ENCODE measurements around the gene FAM221B.

Gene FAM221B

GRCh38 chr9:35847792-35848572, 19.4 kb upstream of the FAM221B start:
- in situ Hi-C loops (cut with MboI; ENCODE audit: low sequenced_read_pairs), result no loop called here

- in situ Hi-C loops (cut with MboI; ENCODE audit: low sequenced_read_pairs), result no loop called here
Observed at GRCh38 chr9:35845824-35846771, 17.6 kb upstream of the FAM221B start.

- in situ Hi-C loops (cut with MboI; ENCODE audit: low sequenced_read_pairs), result no loop called here
Observed at GRCh38 chr9:35844628-35845270, 16.2 kb upstream of the FAM221B start.

- in situ Hi-C loops (cut with MboI; ENCODE audit: low sequenced_read_pairs), result no loop called here
Observed at GRCh38 chr9:35842795-35843194, 14.3 kb upstream of the FAM221B start.

GRCh38 chr9:35842020-35842745, 13.7 kb upstream of the FAM221B start:
- in situ Hi-C loops (cut with MboI; ENCODE audit: low sequenced_read_pairs), result no loop called here

- in situ Hi-C loops (cut with MboI; ENCODE audit: low sequenced_read_pairs), result no loop called here
Observed at GRCh38 chr9:35841645-35841900, 13.0 kb upstream of the FAM221B start.

GRCh38 chr9:35840881-35841644, 12.5 kb upstream of the FAM221B start:
- in situ Hi-C loops (cut with MboI; ENCODE audit: low sequenced_read_pairs), result no loop called here

- in situ Hi-C loops (cut with MboI; ENCODE audit: low sequenced_read_pairs), result no loop called here
Observed at GRCh38 chr9:35839926-35840325, 11.4 kb upstream of the FAM221B start.

- in situ Hi-C loops (cut with MboI; ENCODE audit: low sequenced_read_pairs), result no loop called here
Observed at GRCh38 chr9:35836595-35836994, 8.1 kb upstream of the FAM221B start.

GRCh38 chr9:35835766-35836165, 7.2 kb upstream of the FAM221B start:
- in situ Hi-C loops (cut with MboI; ENCODE audit: low sequenced_read_pairs), result no loop called here

- in situ Hi-C loops (cut with MboI; ENCODE audit: low sequenced_read_pairs), result no loop called here
Observed at GRCh38 chr9:35835216-35835632, 6.7 kb upstream of the FAM221B start.

GRCh38 chr9:35834260-35835215, 6.0 kb upstream of the FAM221B start:
- in situ Hi-C loops (cut with MboI; ENCODE audit: low sequenced_read_pairs), result no loop called here

- in situ Hi-C loops (cut with MboI; ENCODE audit: low sequenced_read_pairs), result no loop called here
Observed at GRCh38 chr9:35832814-35833213, 4.3 kb upstream of the FAM221B start.

- in situ Hi-C loops (cut with MboI; ENCODE audit: low sequenced_read_pairs), result no loop called here
Observed at GRCh38 chr9:35831040-35831439, 2.5 kb upstream of the FAM221B start.

- in situ Hi-C loops (cut with MboI; ENCODE audit: low sequenced_read_pairs), result no loop called here
Observed at GRCh38 chr9:35829764-35830096, 1.2 kb upstream of the FAM221B start.

- in situ Hi-C loops (cut with MboI; ENCODE audit: low sequenced_read_pairs), result no loop called here
Observed at GRCh38 chr9:35829084-35829763, 692 bp upstream of the FAM221B start, which contains the start of gene TMEM8B. Gene TMEM8B, plus strand, starts transcription at chr9:35829228. Its CDS starts 220 bp downstream, at chr9:35829448.

- in situ Hi-C loops (cut with MboI; ENCODE audit: low sequenced_read_pairs), result no loop called here
Observed at GRCh38 chr9:35827486-35827885, 1.0 kb downstream of the FAM221B start.

- in situ Hi-C loops (cut with MboI; ENCODE audit: low sequenced_read_pairs), result no loop called here
Observed at GRCh38 chr9:35826071-35826701, 2.3 kb downstream of the FAM221B start.
